HT1080 (cell line): ENCODE measurements around the gene RUNX1. TPM values are rescaled to one million over a fixed set of nuclear protein-coding genes. Genes with fewer than 3 reads are reported as not detected.

Source experiments
- DNase-seq: peaks from one replicate; pipeline ENCODE4 v3.0.0-alpha.2; 2015; ENCODE audit warnings: low read depth
- total RNA-seq: library from RNA; depleted of rRNA; stranded (reverse); fragments of >200 nt; shearing (Covaris generic); gene quantifications from 2 replicates; pipeline ENCODE4 v1.2.3, GENCODE V29; 2014

Gene RUNX1
- total RNA-seq, 1 experiment from 2014 or later, result 31.3 TPM

- DNase-seq, result no peak
Observed at GRCh38 chr21:34859976-34860653, 189.0 kb downstream of the RUNX1 start.

- no peak for DNase-seq
Observed at GRCh38 chr21:34858559-34858958, 190.5 kb downstream of the RUNX1 start.

GRCh38 chr21:34857874-34858273 lies 191.2 kb downstream of the RUNX1 start:
- DNase-seq, result no peak

- DNase-seq, result no peak
Observed at GRCh38 chr21:34857122-34857713, 191.9 kb downstream of the RUNX1 start.

GRCh38 chr21:34852448-34852847 lies 196.7 kb downstream of the RUNX1 start:
- DNase-seq, result peak; percentile 21

GRCh38 chr21:34850166-34850690 lies 198.9 kb downstream of the RUNX1 start:
- DNase-seq, result no peak

- DNase-seq, result peak; percentile 78
Observed at GRCh38 chr21:34846601-34847112, 202.4 kb downstream of the RUNX1 start.

- peak; percentile 93 for DNase-seq
Observed at GRCh38 chr21:34845521-34846451, 203.3 kb downstream of the RUNX1 start.

GRCh38 chr21:34844924-34845238 lies 204.2 kb downstream of the RUNX1 start:
- no peak for DNase-seq

- no peak for DNase-seq
Observed at GRCh38 chr21:34844013-34844923, 204.8 kb downstream of the RUNX1 start.

- no peak for DNase-seq
Observed at GRCh38 chr21:34843562-34843961, 205.5 kb downstream of the RUNX1 start.

- no peak for DNase-seq
Observed at GRCh38 chr21:34841154-34841553, 207.9 kb downstream of the RUNX1 start.

- DNase-seq, result no peak
Observed at GRCh38 chr21:34840693-34841092, 208.4 kb downstream of the RUNX1 start.

- DNase-seq, result no peak
Observed at GRCh38 chr21:34838956-34839820, 209.9 kb downstream of the RUNX1 start.

- no peak for DNase-seq
Observed at GRCh38 chr21:34836933-34837505, 212.1 kb downstream of the RUNX1 start.

GRCh38 chr21:34836103-34836932 lies 212.8 kb downstream of the RUNX1 start:
- DNase-seq, result peak; percentile 99

GRCh38 chr21:34835526-34835925 lies 213.6 kb downstream of the RUNX1 start:
- no peak for DNase-seq

- DNase-seq, result no peak
Observed at GRCh38 chr21:34834852-34835501, 214.1 kb downstream of the RUNX1 start.
